WTC11 (cell line): ENCODE data around the gene JMJD7. TPM values are rescaled to one million over a fixed set of nuclear protein-coding genes. Genes with fewer than 3 reads are reported as not detected.

ENCODE experiments used
- CREB1 ChIP-seq: sonication (generic); formaldehyde crosslinking; IDR thresholded peaks from 2 replicates; pipeline ENCODE4 v1.8.0; 2023; ENCODE audit warnings: mild to moderate bottlenecking, missing genetic modification reagents
- GABPB1 ChIP-seq: sonication (generic); formaldehyde crosslinking; IDR thresholded peaks from 2 replicates; pipeline ENCODE4 v1.8.1; 2023; ENCODE audit warnings: mild to moderate bottlenecking, missing genetic modification reagents
- GRHL2 ChIP-seq: fragments of 250-450 bp; sonication (Bioruptor Pico); IDR thresholded peaks from 2 replicates; pipeline ENCODE4 v1.8.0; 2022; ENCODE audit warnings: mild to moderate bottlenecking, moderate library complexity; ENCODE audit not compliant: insufficient replicate concordance, severe bottlenecking
- HMGA2 ChIP-seq: fragments of 250-450 bp; sonication (Bioruptor Pico); IDR thresholded peaks from 2 replicates; pipeline ENCODE4 v1.4.0; 2021; ENCODE audit warnings: mild to moderate bottlenecking, moderate library complexity
- NFATC4 ChIP-seq: fragments of 250-450 bp; sonication (Bioruptor Pico); IDR thresholded peaks from 2 replicates; pipeline ENCODE4 v1.9.0; 2021; ENCODE audit warnings: mild to moderate bottlenecking
- SP1 ChIP-seq: sonication (generic); formaldehyde crosslinking; conservative IDR thresholded peaks from 2 replicates; pipeline ENCODE4 v1.8.1; 2022; ENCODE audit warnings: missing genetic modification reagents
- TCF7 ChIP-seq: sonication (generic); formaldehyde crosslinking; IDR thresholded peaks from 2 replicates; pipeline ENCODE4 v1.8.0; 2022; ENCODE audit warnings: mild to moderate bottlenecking, low read depth, missing genetic modification reagents, moderate library complexity
- ZNF219 ChIP-seq: sonication (generic); formaldehyde crosslinking; IDR thresholded peaks from 2 replicates; pipeline ENCODE4 v1.8.0; 2023; ENCODE audit warnings: missing genetic modification reagents, mild to moderate bottlenecking, borderline replicate concordance
- total RNA-seq: library from RNA; stranded (reverse); gene quantifications from 3 replicates; pipeline ENCODE4 v1.2.3, GENCODE V29; 2021
- TF ChIP-seq, protein P1 (sequence below): sonication (generic); formaldehyde crosslinking; IDR thresholded peaks from 2 replicates; pipeline ENCODE4 v1.8.1; 2022; ENCODE audit warnings: missing genetic modification reagents, borderline replicate concordance
- TF ChIP-seq, protein P2 (sequence below): sonication (generic); formaldehyde crosslinking; IDR thresholded peaks from 2 replicates; pipeline ENCODE4 v1.8.0; 2022; ENCODE audit warnings: missing genetic modification reagents
- TF ChIP-seq, protein P3 (sequence below): sonication (generic); formaldehyde crosslinking; conservative IDR thresholded peaks from 2 replicates; pipeline ENCODE4 v1.8.1; 2023; ENCODE audit warnings: mild to moderate bottlenecking, low read depth, missing genetic modification reagents, moderate library complexity
- TF ChIP-seq, protein P4 (sequence below): sonication (generic); formaldehyde crosslinking; IDR thresholded peaks from 2 replicates; pipeline ENCODE4 v1.8.1; 2022; ENCODE audit warnings: mild to moderate bottlenecking, missing genetic modification reagents, moderate library complexity, borderline replicate concordance
- TF ChIP-seq, protein P5 (sequence below): sonication (generic); formaldehyde crosslinking; IDR thresholded peaks from 2 replicates; pipeline ENCODE4 v1.8.1; 2023; ENCODE audit warnings: mild to moderate bottlenecking, missing genetic modification reagents, borderline replicate concordance

The JMJD7 gene
- total RNA-seq, 1 experiment from 2014 or later: 19.9 TPM

DNA sequence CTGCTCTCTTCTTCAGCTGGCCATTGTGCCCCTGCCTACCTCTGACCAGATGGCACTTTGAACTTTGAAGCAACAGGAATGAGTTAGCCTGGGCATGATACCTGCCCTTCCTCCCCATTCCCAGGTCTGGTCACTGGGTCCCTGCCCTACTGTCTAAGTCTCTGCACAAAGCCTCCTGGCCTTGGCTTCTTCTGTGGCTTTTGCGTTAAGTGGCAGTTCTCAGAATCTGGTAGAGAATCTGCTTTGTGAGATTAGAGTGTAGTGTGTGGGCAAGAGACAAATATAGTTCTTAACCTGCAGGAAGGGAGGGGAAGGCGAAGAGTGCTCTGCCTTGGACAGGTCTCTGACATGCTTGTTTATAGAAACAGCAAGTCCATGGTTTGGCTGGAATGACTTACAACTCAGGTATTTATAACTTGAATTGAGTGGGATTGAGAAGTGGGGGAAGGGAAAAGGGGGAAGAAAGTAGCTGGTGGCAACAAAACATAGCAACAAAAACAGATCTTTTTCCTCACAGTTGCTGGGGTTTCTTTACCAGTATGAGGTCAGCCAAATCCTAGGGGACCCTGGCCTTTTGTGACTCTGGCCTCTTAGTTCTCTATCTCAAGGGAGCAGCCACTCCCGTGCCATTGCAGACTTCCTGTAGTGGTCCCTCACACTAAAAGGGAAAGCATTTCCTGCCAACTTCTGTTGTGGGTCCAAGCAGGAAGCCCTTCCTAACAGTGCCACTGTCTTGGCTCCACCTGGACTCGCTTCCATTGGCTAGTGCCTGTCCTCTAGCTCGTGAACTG, 36.9 kb upstream of the JMJD7 start (continued):
- TF ChIP-seq, protein P1, sequence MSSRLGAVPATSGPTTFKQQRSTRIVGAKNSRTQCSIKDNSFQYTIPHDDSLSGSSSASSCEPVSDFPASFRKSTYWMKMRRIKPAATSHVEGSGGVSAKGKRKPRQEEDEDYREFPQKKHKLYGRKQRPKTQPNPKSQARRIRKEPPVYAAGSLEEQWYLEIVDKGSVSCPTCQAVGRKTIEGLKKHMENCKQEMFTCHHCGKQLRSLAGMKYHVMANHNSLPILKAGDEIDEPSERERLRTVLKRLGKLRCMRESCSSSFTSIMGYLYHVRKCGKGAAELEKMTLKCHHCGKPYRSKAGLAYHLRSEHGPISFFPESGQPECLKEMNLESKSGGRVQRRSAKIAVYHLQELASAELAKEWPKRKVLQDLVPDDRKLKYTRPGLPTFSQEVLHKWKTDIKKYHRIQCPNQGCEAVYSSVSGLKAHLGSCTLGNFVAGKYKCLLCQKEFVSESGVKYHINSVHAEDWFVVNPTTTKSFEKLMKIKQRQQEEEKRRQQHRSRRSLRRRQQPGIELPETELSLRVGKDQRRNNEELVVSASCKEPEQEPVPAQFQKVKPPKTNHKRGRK (CRISPR knock-in tag): no peak
- no peak for TF ChIP-seq NFATC4 (CRISPR knock-in tag)
- TF ChIP-seq HMGA2: no peak
- no peak for TF ChIP-seq GRHL2 (CRISPR knock-in tag)
- TF ChIP-seq, protein P2, sequence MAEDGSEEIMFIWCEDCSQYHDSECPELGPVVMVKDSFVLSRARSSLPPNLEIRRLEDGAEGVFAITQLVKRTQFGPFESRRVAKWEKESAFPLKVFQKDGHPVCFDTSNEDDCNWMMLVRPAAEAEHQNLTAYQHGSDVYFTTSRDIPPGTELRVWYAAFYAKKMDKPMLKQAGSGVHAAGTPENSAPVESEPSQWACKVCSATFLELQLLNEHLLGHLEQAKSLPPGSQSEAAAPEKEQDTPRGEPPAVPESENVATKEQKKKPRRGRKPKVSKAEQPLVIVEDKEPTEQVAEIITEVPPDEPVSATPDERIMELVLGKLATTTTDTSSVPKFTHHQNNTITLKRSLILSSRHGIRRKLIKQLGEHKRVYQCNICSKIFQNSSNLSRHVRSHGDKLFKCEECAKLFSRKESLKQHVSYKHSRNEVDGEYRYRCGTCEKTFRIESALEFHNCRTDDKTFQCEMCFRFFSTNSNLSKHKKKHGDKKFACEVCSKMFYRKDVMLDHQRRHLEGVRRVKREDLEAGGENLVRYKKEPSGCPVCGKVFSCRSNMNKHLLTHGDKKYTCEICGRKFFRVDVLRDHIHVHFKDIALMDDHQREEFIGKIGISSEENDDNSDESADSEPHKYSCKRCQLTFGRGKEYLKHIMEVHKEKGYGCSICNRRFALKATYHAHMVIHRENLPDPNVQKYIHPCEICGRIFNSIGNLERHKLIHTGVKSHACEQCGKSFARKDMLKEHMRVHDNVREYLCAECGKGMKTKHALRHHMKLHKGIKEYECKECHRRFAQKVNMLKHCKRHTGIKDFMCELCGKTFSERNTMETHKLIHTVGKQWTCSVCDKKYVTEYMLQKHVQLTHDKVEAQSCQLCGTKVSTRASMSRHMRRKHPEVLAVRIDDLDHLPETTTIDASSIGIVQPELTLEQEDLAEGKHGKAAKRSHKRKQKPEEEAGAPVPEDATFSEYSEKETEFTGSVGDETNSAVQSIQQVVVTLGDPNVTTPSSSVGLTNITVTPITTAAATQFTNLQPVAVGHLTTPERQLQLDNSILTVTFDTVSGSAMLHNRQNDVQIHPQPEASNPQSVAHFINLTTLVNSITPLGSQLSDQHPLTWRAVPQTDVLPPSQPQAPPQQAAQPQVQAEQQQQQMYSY: no peak
- no peak for TF ChIP-seq ZNF219 (CRISPR knock-in tag)
- TF ChIP-seq TCF7 (CRISPR knock-in tag): no peak
- TF ChIP-seq, protein P3, sequence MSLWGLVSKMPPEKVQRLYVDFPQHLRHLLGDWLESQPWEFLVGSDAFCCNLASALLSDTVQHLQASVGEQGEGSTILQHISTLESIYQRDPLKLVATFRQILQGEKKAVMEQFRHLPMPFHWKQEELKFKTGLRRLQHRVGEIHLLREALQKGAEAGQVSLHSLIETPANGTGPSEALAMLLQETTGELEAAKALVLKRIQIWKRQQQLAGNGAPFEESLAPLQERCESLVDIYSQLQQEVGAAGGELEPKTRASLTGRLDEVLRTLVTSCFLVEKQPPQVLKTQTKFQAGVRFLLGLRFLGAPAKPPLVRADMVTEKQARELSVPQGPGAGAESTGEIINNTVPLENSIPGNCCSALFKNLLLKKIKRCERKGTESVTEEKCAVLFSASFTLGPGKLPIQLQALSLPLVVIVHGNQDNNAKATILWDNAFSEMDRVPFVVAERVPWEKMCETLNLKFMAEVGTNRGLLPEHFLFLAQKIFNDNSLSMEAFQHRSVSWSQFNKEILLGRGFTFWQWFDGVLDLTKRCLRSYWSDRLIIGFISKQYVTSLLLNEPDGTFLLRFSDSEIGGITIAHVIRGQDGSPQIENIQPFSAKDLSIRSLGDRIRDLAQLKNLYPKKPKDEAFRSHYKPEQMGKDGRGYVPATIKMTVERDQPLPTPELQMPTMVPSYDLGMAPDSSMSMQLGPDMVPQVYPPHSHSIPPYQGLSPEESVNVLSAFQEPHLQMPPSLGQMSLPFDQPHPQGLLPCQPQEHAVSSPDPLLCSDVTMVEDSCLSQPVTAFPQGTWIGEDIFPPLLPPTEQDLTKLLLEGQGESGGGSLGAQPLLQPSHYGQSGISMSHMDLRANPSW (CRISPR knock-in tag): no peak
- TF ChIP-seq, protein P4, sequence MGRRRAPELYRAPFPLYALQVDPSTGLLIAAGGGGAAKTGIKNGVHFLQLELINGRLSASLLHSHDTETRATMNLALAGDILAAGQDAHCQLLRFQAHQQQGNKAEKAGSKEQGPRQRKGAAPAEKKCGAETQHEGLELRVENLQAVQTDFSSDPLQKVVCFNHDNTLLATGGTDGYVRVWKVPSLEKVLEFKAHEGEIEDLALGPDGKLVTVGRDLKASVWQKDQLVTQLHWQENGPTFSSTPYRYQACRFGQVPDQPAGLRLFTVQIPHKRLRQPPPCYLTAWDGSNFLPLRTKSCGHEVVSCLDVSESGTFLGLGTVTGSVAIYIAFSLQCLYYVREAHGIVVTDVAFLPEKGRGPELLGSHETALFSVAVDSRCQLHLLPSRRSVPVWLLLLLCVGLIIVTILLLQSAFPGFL (CRISPR knock-in tag): no peak
- no peak for TF ChIP-seq GABPB1 (CRISPR knock-in tag)
- TF ChIP-seq, protein P5, sequence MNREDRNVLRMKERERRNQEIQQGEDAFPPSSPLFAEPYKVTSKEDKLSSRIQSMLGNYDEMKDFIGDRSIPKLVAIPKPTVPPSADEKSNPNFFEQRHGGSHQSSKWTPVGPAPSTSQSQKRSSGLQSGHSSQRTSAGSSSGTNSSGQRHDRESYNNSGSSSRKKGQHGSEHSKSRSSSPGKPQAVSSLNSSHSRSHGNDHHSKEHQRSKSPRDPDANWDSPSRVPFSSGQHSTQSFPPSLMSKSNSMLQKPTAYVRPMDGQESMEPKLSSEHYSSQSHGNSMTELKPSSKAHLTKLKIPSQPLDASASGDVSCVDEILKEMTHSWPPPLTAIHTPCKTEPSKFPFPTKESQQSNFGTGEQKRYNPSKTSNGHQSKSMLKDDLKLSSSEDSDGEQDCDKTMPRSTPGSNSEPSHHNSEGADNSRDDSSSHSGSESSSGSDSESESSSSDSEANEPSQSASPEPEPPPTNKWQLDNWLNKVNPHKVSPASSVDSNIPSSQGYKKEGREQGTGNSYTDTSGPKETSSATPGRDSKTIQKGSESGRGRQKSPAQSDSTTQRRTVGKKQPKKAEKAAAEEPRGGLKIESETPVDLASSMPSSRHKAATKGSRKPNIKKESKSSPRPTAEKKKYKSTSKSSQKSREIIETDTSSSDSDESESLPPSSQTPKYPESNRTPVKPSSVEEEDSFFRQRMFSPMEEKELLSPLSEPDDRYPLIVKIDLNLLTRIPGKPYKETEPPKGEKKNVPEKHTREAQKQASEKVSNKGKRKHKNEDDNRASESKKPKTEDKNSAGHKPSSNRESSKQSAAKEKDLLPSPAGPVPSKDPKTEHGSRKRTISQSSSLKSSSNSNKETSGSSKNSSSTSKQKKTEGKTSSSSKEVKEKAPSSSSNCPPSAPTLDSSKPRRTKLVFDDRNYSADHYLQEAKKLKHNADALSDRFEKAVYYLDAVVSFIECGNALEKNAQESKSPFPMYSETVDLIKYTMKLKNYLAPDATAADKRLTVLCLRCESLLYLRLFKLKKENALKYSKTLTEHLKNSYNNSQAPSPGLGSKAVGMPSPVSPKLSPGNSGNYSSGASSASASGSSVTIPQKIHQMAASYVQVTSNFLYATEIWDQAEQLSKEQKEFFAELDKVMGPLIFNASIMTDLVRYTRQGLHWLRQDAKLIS (CRISPR knock-in tag): no peak
- TF ChIP-seq CREB1 (CRISPR knock-in tag): no peak
- no peak for TF ChIP-seq SP1 (CRISPR knock-in tag)
